Measurements from ENCODE around the gene MAEA.

DNA sequence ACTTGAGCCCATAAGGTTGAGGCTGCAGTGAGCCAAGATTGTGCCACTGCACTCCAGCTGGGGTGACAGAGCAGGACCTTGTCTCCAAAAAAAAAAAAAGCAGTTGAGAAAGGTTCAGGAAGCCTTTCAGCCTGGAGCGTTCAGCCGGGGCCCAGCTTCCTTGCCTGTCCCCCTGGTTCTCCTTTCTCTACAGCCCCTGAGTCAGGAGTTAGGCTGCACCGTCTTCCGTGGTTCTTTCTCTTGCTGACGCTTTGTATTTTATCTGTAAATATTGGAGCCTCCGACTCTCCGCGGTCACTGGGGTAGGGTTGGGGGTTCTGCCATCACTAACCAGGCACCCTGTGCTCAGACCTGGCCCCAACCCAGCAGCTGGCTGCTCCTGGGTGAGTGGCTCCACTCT, 43.6 kb downstream of the MAEA start:
- TF ChIP-seq, protein P1, sequence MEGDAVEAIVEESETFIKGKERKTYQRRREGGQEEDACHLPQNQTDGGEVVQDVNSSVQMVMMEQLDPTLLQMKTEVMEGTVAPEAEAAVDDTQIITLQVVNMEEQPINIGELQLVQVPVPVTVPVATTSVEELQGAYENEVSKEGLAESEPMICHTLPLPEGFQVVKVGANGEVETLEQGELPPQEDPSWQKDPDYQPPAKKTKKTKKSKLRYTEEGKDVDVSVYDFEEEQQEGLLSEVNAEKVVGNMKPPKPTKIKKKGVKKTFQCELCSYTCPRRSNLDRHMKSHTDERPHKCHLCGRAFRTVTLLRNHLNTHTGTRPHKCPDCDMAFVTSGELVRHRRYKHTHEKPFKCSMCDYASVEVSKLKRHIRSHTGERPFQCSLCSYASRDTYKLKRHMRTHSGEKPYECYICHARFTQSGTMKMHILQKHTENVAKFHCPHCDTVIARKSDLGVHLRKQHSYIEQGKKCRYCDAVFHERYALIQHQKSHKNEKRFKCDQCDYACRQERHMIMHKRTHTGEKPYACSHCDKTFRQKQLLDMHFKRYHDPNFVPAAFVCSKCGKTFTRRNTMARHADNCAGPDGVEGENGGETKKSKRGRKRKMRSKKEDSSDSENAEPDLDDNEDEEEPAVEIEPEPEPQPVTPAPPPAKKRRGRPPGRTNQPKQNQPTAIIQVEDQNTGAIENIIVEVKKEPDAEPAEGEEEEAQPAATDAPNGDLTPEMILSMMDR (IDR thresholded peaks at IDR 0.05): no peak
- no peak for TF ChIP-seq POLR2A (IDR thresholded peaks at IDR 0.05)
- no peak for TF ChIP-seq POLR2AphosphoS5 (IDR thresholded peaks at IDR 0.05)
